Inflammatory macrophage treated with lipopolysaccharide for 1 hour (primary cell): ENCODE results near the gene DNAH17.
A peak's percentile ranks its signal among the peaks of the same experiment; 100 is the strongest.

Experiments
- DNase-seq, 2 donors: peaks; one replicate each; pipeline ENCODE4 v3.0.0-alpha.2; 2020 to 2022

DNAH17 gene

GRCh38 chr17:78409191-78409928, 167.8 kb downstream of the DNAH17 start:
- DNase-seq = no peak

GRCh38 chr17:78408476-78409050, 168.6 kb downstream of the DNAH17 start:
- DNase-seq = no peak

- DNase-seq = peak in 1 of 2 donors; percentile 72
Measured at GRCh38 chr17:78407387-78408000, 169.7 kb downstream of the DNAH17 start.

- DNase-seq = no peak
Measured at GRCh38 chr17:78406920-78407319, 170.3 kb downstream of the DNAH17 start.

GRCh38 chr17:78406396-78406795, 170.8 kb downstream of the DNAH17 start:
- no peak for DNase-seq

- no peak for DNase-seq
Measured at GRCh38 chr17:78403822-78404221, 173.4 kb downstream of the DNAH17 start.

- no peak for DNase-seq
Measured at GRCh38 chr17:78401891-78402290, 175.3 kb downstream of the DNAH17 start.

GRCh38 chr17:78401246-78401645, 175.9 kb downstream of the DNAH17 start:
- no peak for DNase-seq

GRCh38 chr17:78400581-78401240, 176.5 kb downstream of the DNAH17 start:
- DNase-seq = no peak

- no peak for DNase-seq
Measured at GRCh38 chr17:78399693-78400144, 177.5 kb downstream of the DNAH17 start.

- DNase-seq = no peak
Measured at GRCh38 chr17:78399028-78399692, 178.0 kb downstream of the DNAH17 start.

- no peak for DNase-seq
Measured at GRCh38 chr17:78398390-78398789, 178.8 kb downstream of the DNAH17 start.

GRCh38 chr17:78397681-78398101, 179.5 kb downstream of the DNAH17 start:
- no peak for DNase-seq

GRCh38 chr17:78396441-78397337, 180.5 kb downstream of the DNAH17 start:
- no peak for DNase-seq

- no peak for DNase-seq
Measured at GRCh38 chr17:78395155-78395554, 182.0 kb downstream of the DNAH17 start.

- DNase-seq = no peak
Measured at GRCh38 chr17:78394209-78394608, 183.0 kb downstream of the DNAH17 start.

- no peak for DNase-seq
Measured at GRCh38 chr17:78393575-78393974, 183.6 kb downstream of the DNAH17 start.

GRCh38 chr17:78392295-78392694, 184.9 kb downstream of the DNAH17 start:
- no peak for DNase-seq

- DNase-seq = no peak
Measured at GRCh38 chr17:78391843-78392242, 185.4 kb downstream of the DNAH17 start.

GRCh38 chr17:78391051-78391431, 186.2 kb downstream of the DNAH17 start:
- no peak for DNase-seq

- DNase-seq = peak in 1 of 2 donors; percentile 37
Measured at GRCh38 chr17:78390241-78391050, 186.8 kb downstream of the DNAH17 start.
